Testis (tissue), 2 donors: ENCODE data around the gene PRRG3.

ENCODE experiments used
- CTCF ChIP-seq, 3 experiments: fragments of 450-650 bp in 2 of 3; fragments of 200-600 bp in 1 of 3; sonication (generic) in 1 of 3; IDR thresholded peaks; one replicate each; pipeline ENCODE4 v1.5.1; 2016 to 2019; ENCODE audit warnings: antibody characterized with exemption in 3 of 3, mild to moderate bottlenecking in 2 of 3, moderate library complexity in 1 of 3
- POLR2A ChIP-seq: fragments of 450-650 bp; IDR thresholded peaks from one replicate; pipeline ENCODE4 v1.6.1; 2017; ENCODE audit warnings: antibody characterized with exemption, mild to moderate bottlenecking, moderate library complexity

- TF ChIP-seq CTCF (IDR thresholded peaks at IDR 0.05) (no peak), POLR2A (no peak)
Observed at GRCh38 chrX:151679798-151680402, 15.4 kb upstream of the PRRG3 start.
